ENCODE results near the gene OSBPL10. TPM values are rescaled to one million over a fixed set of nuclear protein-coding genes. Genes with fewer than 3 reads are reported as not detected.

Gene OSBPL10
- total and polyA plus RNA-seq, 9 donors = 2.5 to 36.6 (median 10.6) TPM

GRCh38 chr3:31823184-31823583 is 157.9 kb downstream of the OSBPL10 start:
- TF ChIP-seq CTCF (IDR thresholded peaks at IDR 0.05) = no peak
- TF ChIP-seq POLR2A (IDR thresholded peaks at IDR 0.05) = no peak
- H3K4me3 ChIP-seq = no peak overlapping the region
- no peak for DNase-seq
- H3K9me3 ChIP-seq = no peaks in the 10 kb centered on the region
- intact Hi-C loops (cut with DNase I) = no loop called here
- no peak overlapping the region for H3K27ac ChIP-seq
- WGBS, 3 donors = 94 to 99% (median 96%) methylated on average over 3 of the region's 3 CpGs
- H3K4me1 ChIP-seq (ENCODE audit: insufficient read depth) = no peaks in the 10 kb centered on the region
- no peaks in the 10 kb centered on the region for H3K36me3 ChIP-seq
- H3K27me3 ChIP-seq = no peaks in the 10 kb centered on the region

- H3K4me1 ChIP-seq (ENCODE audit: insufficient read depth) = no peaks in the 10 kb centered on the region
- no peak overlapping the region for H3K4me3 ChIP-seq
- H3K27ac ChIP-seq = no peak overlapping the region
- intact Hi-C loops (cut with DNase I) = no loop called here
- no peak for TF ChIP-seq POLR2A (IDR thresholded peaks at IDR 0.05)
- no peak for TF ChIP-seq EP300 (IDR thresholded peaks at IDR 0.05)
- TF ChIP-seq CTCF (IDR thresholded peaks at IDR 0.05) = no peak
- no peak for DNase-seq
- WGBS, 3 donors = 83 to 94% (median 85%) methylated on average over 2 of the region's 2 CpGs
- no peaks in the 10 kb centered on the region for H3K27me3 ChIP-seq
- H3K9me3 ChIP-seq = no peaks in the 10 kb centered on the region
- no peaks in the 10 kb centered on the region for H3K36me3 ChIP-seq
Observed at GRCh38 chr3:31821118-31821517, 159.9 kb downstream of the OSBPL10 start.

- Histone ChIP-seq H3K9me3 (no peaks in the 10 kb centered on the region), H3K27me3 (no peaks in the 10 kb centered on the region), H3K4me3 (no peak overlapping the region), H3K27ac (no peak overlapping the region), H3K36me3 (no peaks in the 10 kb centered on the region), H3K4me1 (ENCODE audit: insufficient read depth) (no peaks in the 10 kb centered on the region)
- intact Hi-C loops (cut with DNase I) = no loop called here
- WGBS, 3 donors = 95 to 96% (median 95%) methylated on average over 8 of the region's 8 CpGs
- DNase-seq = no peak
- TF ChIP-seq CTCF (IDR thresholded peaks at IDR 0.05) (no peak), POLR2A (IDR thresholded peaks at IDR 0.05) (no peak), EP300 (IDR thresholded peaks at IDR 0.05) (no peak)
Observed at GRCh38 chr3:31819441-31819840, 161.6 kb downstream of the OSBPL10 start.

- WGBS, 3 donors = 80 to 86% (median 84%) methylated on average over 8 to 10 of the region's 10 CpGs
- DNase-seq = no peak
- no peaks in the 10 kb centered on the region for H3K27me3 ChIP-seq
- TF ChIP-seq POLR2A (IDR thresholded peaks at IDR 0.05) (no peak), EP300 (IDR thresholded peaks at IDR 0.05) (no peak), CTCF (IDR thresholded peaks at IDR 0.05) (no peak)
- no peaks in the 10 kb centered on the region for H3K9me3 ChIP-seq
- no peak overlapping the region for H3K27ac ChIP-seq
- H3K4me3 ChIP-seq = no peak overlapping the region
- intact Hi-C loops (cut with DNase I) = no loop called here
- no peaks in the 10 kb centered on the region for H3K36me3 ChIP-seq
- no peaks in the 10 kb centered on the region for H3K4me1 ChIP-seq (ENCODE audit: insufficient read depth)
Observed at GRCh38 chr3:31817411-31817966, 163.6 kb downstream of the OSBPL10 start.

Data from ovary (tissue), 9 donors.